ENCODE measurements around the gene ARID5A.
A peak's percentile ranks its signal among the peaks of the same experiment; 100 is the strongest.

The ARID5A gene

GRCh38 chr2:96558485-96558884 lies 21.9 kb downstream of the ARID5A start:
- DNase-seq: no peak

GRCh38 chr2:96564026-96564425 lies 27.5 kb downstream of the ARID5A start:
- no peak for DNase-seq

- no peak for DNase-seq
These were observed 28.0 kb downstream of the ARID5A start for GRCh38 chr2:96564563-96564962.

GRCh38 chr2:96565111-96565510 lies 28.6 kb downstream of the ARID5A start:
- DNase-seq: no peak

DNA sequence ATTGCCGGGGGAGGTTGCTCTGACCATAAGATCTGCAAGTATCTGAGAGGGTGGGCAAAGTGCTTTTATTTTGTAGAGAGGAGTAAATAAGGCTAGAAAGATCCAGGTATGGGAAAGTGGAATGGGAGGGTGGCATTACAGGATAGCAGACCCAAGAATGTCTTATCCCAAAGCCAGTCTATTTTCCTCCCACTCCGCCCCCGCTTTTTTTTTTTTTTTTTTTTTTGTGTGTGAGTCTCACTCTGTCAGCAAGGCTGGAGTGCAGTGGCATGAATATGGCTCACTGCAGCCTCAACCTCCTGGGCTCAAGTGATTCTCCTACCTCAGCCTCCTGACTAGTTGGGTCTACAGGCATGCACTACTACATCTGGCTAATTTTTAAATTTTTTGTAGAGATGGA lies 31.5 kb downstream of the ARID5A start:
- DNase-seq: no peak

- DNase-seq: no peak
These were observed 37.8 kb downstream of the ARID5A start for GRCh38 chr2:96574364-96574763.

DNA sequence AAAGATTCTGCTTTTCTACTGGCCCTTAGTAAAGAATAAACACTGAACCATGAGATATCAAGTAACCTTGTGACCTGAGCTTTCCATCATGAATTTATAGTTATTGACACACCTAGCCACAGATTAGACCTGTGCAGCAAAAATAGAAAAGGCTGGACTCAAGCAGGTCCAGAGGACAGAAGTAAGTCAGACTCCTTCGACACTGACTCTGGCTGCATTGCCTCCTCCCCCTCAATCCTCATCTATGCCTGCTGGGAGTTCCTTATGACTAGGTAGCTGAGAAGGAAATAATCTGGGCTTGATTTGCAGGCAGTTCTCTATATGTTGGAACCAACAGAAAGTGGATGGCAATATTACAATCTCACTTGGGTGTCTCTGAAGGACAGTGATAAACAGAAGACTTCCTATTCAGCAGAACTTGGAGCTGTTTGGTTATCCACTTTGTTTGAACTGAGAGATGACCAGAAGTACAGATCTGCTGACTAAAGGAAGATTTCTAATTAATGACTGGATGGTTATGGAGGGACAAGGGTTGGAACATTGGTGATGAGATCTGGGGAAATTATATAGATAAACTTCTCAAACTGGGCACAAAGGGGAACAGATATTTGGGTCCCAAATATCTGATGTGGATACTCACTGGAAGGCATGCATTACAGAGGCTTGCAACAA lies 39.4 kb downstream of the ARID5A start:
- no peak for DNase-seq

GRCh38 chr2:96577501-96577900 lies 40.9 kb downstream of the ARID5A start:
- no peak for DNase-seq

DNA sequence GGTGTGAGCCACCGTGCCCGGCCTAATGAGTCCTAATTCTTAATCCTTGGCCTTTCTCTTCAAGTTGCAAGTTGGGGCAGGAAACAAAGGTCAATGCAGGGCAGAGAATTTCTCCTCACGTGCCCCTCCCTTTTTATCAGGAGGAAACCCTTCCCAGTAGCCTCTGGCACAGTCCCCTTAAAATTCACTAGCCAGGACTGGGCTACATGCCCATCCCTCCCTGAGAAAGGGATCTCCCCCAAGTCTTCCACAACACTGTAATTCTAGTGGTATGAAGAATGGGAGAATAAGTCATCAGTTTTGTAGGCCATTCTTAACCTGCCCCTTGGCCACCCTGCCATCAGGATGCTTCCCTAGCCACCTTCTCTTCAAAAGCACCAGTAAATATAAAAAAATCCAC lies 42.2 kb downstream of the ARID5A start:
- no peak for DNase-seq

DNA sequence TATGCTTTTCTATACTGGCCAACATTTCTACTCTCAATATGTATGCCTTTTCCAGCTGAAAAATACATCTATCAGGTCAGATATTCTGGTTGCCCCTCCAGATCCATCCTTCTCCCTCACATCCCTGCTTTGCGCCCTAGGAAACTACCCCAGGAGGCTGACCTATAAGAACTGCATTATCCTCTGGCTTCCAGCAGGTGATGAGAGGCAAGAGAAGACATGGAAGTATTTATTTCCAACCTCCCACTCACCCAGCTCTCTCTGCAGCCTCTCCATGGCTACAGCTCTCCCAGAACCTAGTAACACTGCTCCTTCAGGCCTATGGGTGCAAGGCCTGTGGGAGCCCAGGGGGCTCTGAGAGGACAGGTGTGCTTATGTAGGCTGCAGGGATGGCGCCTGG lies 42.9 kb downstream of the ARID5A start:
- no peak for DNase-seq

- DNase-seq: peak; percentile 11 to 70
These were observed 44.2 kb downstream of the ARID5A start for GRCh38 chr2:96580771-96581170.

DNA sequence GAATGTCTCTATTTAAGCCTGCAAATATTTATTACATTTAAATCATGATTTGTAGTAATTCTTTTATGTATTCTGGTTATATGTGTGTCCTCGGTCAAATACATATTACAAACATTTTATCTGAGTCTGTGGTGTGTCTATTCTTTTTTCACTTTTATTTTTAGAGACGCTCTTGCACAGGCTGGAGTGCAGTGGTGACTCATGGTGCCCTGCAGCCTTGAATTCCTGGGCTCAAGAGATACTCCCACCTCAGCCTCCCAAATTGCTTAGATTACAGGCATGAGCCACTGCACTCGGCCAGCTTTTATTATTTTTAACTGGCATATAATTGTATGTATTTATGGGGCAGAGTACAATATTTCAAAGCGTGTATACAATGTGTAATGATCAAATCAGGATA lies 47.5 kb downstream of the ARID5A start:
- DNase-seq: no peak

GRCh38 chr2:96587843-96588242 lies 51.3 kb downstream of the ARID5A start:
- no peak for DNase-seq

GRCh38 chr2:96591054-96591453 lies 54.5 kb downstream of the ARID5A start:
- no peak for DNase-seq

GRCh38 chr2:96591494-96591893 lies 54.9 kb downstream of the ARID5A start:
- no peak for DNase-seq

GRCh38 chr2:96594282-96594681 lies 57.7 kb downstream of the ARID5A start:
- no peak for DNase-seq

- DNase-seq: no peak
These were observed 58.2 kb downstream of the ARID5A start for GRCh38 chr2:96594691-96595152.

DNA sequence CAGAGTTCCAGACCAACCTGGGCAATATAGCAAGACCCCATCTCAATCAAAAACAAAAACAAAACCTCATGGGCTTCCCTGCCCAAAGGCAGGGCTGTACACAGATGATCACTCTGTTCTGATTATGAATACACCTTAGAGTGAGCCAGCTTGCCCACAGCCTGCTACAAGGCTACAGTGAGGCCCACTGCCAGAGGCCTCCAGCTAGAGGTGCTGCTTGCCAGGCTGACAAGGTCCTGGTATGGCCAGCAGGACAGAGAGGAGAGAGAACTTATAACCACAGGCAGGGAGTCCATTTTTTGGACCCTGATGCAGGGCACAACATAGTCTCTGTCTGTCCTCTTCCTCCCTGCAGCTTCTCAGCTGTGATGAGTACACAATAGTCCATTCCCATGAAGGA lies 60.0 kb downstream of the ARID5A start:
- DNase-seq: no peak

DNA sequence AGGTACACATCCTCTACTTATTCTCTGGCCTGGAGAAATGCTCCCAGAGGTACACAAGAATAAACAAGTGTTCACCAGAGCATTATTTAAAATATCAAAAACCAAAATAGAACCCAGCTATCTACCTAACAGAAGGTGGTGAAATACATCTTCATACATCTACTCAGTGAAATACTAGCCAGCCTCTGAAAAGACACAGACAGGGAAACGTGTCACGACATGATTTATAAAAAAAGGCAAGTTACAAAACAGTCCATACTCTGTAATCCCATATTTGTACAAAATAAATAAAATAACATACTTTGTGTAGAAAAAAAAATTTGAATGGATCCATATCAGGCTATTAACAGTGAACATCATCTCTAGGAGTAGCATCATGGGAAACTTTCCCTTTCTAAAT lies 63.4 kb downstream of the ARID5A start:
- no peak for DNase-seq

GRCh38 chr2:96601382-96602292 lies 65.1 kb downstream of the ARID5A start:
- DNase-seq: no peak

Data from SW 1271 (cell line).